K562 (cell line): ENCODE results near the gene STT3B. TPM values are rescaled to one million over a fixed set of nuclear protein-coding genes. Genes with fewer than 3 reads are reported as not detected.

Experiments
- ATF1 ChIP-seq, 2 experiments: fragments of 450-650 bp in 1 of 2; IDR thresholded peaks; 2 replicates each; pipeline ENCODE4 v1.6.1; 2016; ENCODE audit warnings: missing compliant biosample characterization in 1 of 2, missing genetic modification characterization in 1 of 2
- CCNT2 ChIP-seq: IDR thresholded peaks from 2 replicates; pipeline ENCODE4 v1.6.1; 2011; ENCODE audit warnings: borderline replicate concordance, low read depth, mild to moderate bottlenecking, moderate library complexity, mixed read lengths, low read length; ENCODE audit not compliant: insufficient read length; ENCODE audit errors: extremely low read depth
- DMBX1 ChIP-seq: fragments of 250-450 bp; sonication (Bioruptor Pico); IDR thresholded peaks from 2 replicates; pipeline ENCODE4 v1.8.0; 2022; ENCODE audit warnings: inconsistent platforms, mild to moderate bottlenecking, moderate library complexity, borderline replicate concordance
- FOXJ3 ChIP-seq: sonication (generic); formaldehyde crosslinking; IDR thresholded peaks from 2 replicates; pipeline ENCODE4 v1.4.0; 2020; ENCODE audit warnings: mild to moderate bottlenecking, missing genetic modification reagents
- HNRNPK ChIP-seq: fragments of 200-400 bp; formaldehyde crosslinking; IDR thresholded peaks from one replicate; pipeline ENCODE4 v1.6.1; 2018; ENCODE audit warnings: mild to moderate bottlenecking, low read depth, low read length; ENCODE audit not compliant: poor library complexity, severe bottlenecking
- HNRNPUL1 ChIP-seq: fragments of 200-400 bp; formaldehyde crosslinking; IDR thresholded peaks from 2 replicates; pipeline ENCODE4 v1.6.1; 2017; ENCODE audit warnings: low read length
- PRPF4 ChIP-seq: fragments of 200-400 bp; formaldehyde crosslinking; IDR thresholded peaks from one replicate; pipeline ENCODE4 v1.6.1; 2017; ENCODE audit warnings: low read length, low read depth, mild to moderate bottlenecking; ENCODE audit not compliant: insufficient read depth, poor library complexity, severe bottlenecking
- RBM34 ChIP-seq: fragments of 200-400 bp; formaldehyde crosslinking; IDR thresholded peaks from 2 replicates; pipeline ENCODE4 v1.6.1; 2018; ENCODE audit warnings: low read length, borderline replicate concordance; ENCODE audit not compliant: insufficient read depth
- SIN3A ChIP-seq, 2 experiments: fragments of 150-350 bp in 1 of 2; IDR thresholded peaks; 2 replicates each; pipeline ENCODE4 v1.6.1; 2011 to 2016; ENCODE audit warnings: borderline replicate concordance in 2 of 2, low read depth in 2 of 2, low read length in 2 of 2, mild to moderate bottlenecking in 2 of 2, moderate library complexity in 2 of 2; ENCODE audit not compliant: control insufficient read depth in 1 of 2
- TAF1 ChIP-seq: IDR thresholded peaks from 2 replicates; pipeline ENCODE4 v1.6.1; 2011; ENCODE audit warnings: mild to moderate bottlenecking, low read length, moderate library complexity; ENCODE audit not compliant: insufficient read depth, control insufficient read depth, severe bottlenecking; ENCODE audit errors: extremely low read depth
- YY1 ChIP-seq, 3 experiments: IDR thresholded peaks; 2 replicates each; pipeline ENCODE4 v1.6.1; 2011; ENCODE audit warnings: low read length in 2 of 3, mild to moderate bottlenecking in 2 of 3, moderate library complexity in 2 of 3, borderline replicate concordance in 1 of 3, control low read depth in 1 of 3, low read depth in 1 of 3; ENCODE audit not compliant: insufficient read depth in 3 of 3, insufficient replicate concordance in 2 of 3, control insufficient read depth in 1 of 3, insufficient read length in 1 of 3; ENCODE audit errors: extremely low read depth in 1 of 3
- ZBTB1 ChIP-seq: sonication (generic); formaldehyde crosslinking; IDR thresholded peaks from 2 replicates; pipeline ENCODE4 v1.8.1; 2023; ENCODE audit warnings: missing genetic modification reagents, low read depth, mild to moderate bottlenecking, borderline replicate concordance
- ZNF217 ChIP-seq: sonication (generic); formaldehyde crosslinking; IDR thresholded peaks from 2 replicates; pipeline ENCODE4 v1.8.0; 2022; ENCODE audit warnings: mild to moderate bottlenecking, missing genetic modification reagents
- ZNF398 ChIP-seq: fragments of 250-450 bp; sonication (Bioruptor Pico); IDR thresholded peaks from 2 replicates; pipeline ENCODE4 v1.8.0; 2021; ENCODE audit warnings: moderate library complexity, mild to moderate bottlenecking, inconsistent platforms
- ZNF696 ChIP-seq: fragments of 250-450 bp; sonication (Bioruptor Pico); conservative IDR thresholded peaks from 2 replicates; pipeline ENCODE4 v1.4.0; 2020; ENCODE audit warnings: mild to moderate bottlenecking, moderate library complexity
- ZNF778 ChIP-seq: fragments of 450-650 bp; formaldehyde crosslinking; IDR thresholded peaks from 2 replicates; pipeline ENCODE4 v1.4.0; 2020; ENCODE audit warnings: mild to moderate bottlenecking, moderate library complexity
- polyA plus RNA-seq, 8 experiments: library from polyadenylated mRNA; depleted of rRNA in 4 of 8; stranded (reverse) in 5 of 8; unstranded in 3 of 8; fragments of >200 nt; fragmentation: Nextera tagmentation in 2 of 8; fragmentation: Illumina TruSeq in 1 of 8; extraction: Ambion mirVana in 2 of 8; extraction: Trizol in 1 of 8; gene quantifications; 2 replicates each; pipeline versions ENCODE4 v1.2.1 to v1.2.3, GENCODE V29; 2011 to 2014; ENCODE audit warnings: inconsistent platforms in 1 of 8, missing spikeins in 1 of 8
- total RNA-seq, 7 experiments: library from RNA; depleted of rRNA in 6 of 7; stranded (reverse); fragments of >200 nt in 6 of 7; fragmentation: Illumina TruSeq in 2 of 7; extraction: Trizol in 2 of 7; gene quantifications; 2 replicates each; pipeline versions ENCODE4 v1.2.1 to v1.2.3, GENCODE V29; 2011 to 2021; ENCODE audit warnings: low replicate concordance in 1 of 7
- TF ChIP-seq, protein P1 (sequence below): fragments of 450-650 bp; IDR thresholded peaks from 2 replicates; pipeline ENCODE4 v1.6.1; 2017; ENCODE audit warnings: antibody characterized with exemption
- TF ChIP-seq, protein P2 (sequence below), 2 experiments: IDR thresholded peaks; 2 replicates each; pipeline ENCODE4 v1.6.1; 2012; ENCODE audit warnings: improper control_type of control experiment in 2 of 2, low read depth in 2 of 2, low read length in 2 of 2, borderline replicate concordance in 1 of 2

The STT3B gene
- total and polyA plus RNA-seq, 9 of the 15 experiments (the other 6 are each of a cell fraction or from before 2014, with no cell fraction given) = 22.4 to 147 (median 100) TPM

DNA sequence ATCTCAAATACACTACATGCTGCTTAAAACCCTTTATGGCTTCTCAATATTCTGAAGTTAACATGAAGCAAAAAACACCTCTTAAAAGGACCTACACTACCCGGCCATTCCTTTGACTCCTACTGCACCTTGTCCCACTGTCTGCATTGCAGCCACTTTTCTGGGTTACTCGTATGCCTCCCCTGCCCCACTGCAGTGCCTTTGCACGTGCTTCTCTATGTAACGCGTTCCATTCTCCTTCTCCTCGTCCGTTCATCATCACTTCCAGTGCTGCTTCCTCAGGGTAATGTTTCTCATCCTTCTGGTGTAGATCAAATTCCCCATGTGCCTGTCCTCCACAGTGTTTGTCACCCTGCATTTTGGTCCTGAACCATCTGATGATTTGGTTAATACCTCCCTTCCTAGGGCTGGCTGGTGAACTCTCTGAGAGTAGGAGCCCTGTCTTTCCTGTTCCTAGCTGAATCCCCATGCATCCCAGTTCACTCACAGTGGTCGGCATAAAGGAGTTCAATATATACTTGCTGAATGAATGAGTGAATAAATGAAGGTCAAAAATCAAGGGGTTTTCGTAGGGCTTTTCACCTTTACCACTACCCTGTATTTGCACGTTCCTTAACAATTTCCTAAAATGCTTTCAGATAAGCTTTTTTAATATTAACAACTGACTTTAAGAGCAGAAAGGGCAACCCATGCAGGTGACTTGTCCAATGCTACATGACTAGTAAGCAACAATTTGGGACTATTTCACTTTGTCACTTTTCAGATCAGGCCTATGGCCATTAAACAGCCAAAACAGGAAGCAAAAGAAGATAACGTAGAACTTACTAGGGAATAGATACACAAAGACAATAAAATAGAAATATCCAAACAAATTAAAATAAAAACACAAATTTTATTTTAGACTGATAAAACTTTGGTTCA is 2.4 kb upstream of the STT3B start (continued):
- no peak for TF ChIP-seq SIN3A (IDR thresholded peaks at IDR 0.05; ENCODE audit: borderline replicate concordance in 2 of 2, control insufficient read depth in 1 of 2, low read depth in 2 of 2, low read length in 2 of 2)
- no peak for TF ChIP-seq ZNF778
- TF ChIP-seq ZBTB1 (CRISPR knock-in tag) = no peak
- peak; percentile 17 for TF ChIP-seq TAF1
- no peak for TF ChIP-seq CCNT2
- no peak for TF ChIP-seq ZNF696 (CRISPR knock-in tag)
- TF ChIP-seq ZNF398 (CRISPR knock-in tag) = no peak
- no peak for TF ChIP-seq HNRNPK
- TF ChIP-seq, protein P1, sequence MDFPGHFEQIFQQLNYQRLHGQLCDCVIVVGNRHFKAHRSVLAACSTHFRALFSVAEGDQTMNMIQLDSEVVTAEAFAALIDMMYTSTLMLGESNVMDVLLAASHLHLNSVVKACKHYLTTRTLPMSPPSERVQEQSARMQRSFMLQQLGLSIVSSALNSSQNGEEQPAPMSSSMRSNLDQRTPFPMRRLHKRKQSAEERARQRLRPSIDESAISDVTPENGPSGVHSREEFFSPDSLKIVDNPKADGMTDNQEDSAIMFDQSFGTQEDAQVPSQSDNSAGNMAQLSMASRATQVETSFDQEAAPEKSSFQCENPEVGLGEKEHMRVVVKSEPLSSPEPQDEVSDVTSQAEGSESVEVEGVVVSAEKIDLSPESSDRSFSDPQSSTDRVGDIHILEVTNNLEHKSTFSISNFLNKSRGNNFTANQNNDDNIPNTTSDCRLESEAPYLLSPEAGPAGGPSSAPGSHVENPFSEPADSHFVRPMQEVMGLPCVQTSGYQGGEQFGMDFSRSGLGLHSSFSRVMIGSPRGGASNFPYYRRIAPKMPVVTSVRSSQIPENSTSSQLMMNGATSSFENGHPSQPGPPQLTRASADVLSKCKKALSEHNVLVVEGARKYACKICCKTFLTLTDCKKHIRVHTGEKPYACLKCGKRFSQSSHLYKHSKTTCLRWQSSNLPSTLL = no peak
- no peak for TF ChIP-seq PRPF4
- no peak for TF ChIP-seq ATF1 (CRISPR knock-in tag; IDR thresholded peaks at IDR 0.05)
- no peak for TF ChIP-seq ATF1 (tag; IDR thresholded peaks at IDR 0.05)
- TF ChIP-seq YY1 (IDR thresholded peaks at IDR 0.05; ENCODE audit: borderline replicate concordance in 1 of 3, control insufficient read depth in 1 of 3, extremely low read depth in 1 of 3, insufficient read depth in 3 of 3, insufficient read length in 1 of 3, insufficient replicate concordance in 2 of 3, low read depth in 1 of 3, low read length in 2 of 3) = no peak
- no peak for TF ChIP-seq RBM34
- no peak for TF ChIP-seq HNRNPUL1
- no peak for TF ChIP-seq ZNF217 (CRISPR knock-in tag)
- TF ChIP-seq DMBX1 = no peak
- TF ChIP-seq FOXJ3 (CRISPR knock-in tag) = no peak
- TF ChIP-seq, protein P2, sequence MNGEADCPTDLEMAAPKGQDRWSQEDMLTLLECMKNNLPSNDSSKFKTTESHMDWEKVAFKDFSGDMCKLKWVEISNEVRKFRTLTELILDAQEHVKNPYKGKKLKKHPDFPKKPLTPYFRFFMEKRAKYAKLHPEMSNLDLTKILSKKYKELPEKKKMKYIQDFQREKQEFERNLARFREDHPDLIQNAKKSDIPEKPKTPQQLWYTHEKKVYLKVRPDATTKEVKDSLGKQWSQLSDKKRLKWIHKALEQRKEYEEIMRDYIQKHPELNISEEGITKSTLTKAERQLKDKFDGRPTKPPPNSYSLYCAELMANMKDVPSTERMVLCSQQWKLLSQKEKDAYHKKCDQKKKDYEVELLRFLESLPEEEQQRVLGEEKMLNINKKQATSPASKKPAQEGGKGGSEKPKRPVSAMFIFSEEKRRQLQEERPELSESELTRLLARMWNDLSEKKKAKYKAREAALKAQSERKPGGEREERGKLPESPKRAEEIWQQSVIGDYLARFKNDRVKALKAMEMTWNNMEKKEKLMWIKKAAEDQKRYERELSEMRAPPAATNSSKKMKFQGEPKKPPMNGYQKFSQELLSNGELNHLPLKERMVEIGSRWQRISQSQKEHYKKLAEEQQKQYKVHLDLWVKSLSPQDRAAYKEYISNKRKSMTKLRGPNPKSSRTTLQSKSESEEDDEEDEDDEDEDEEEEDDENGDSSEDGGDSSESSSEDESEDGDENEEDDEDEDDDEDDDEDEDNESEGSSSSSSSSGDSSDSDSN (IDR thresholded peaks at IDR 0.05; ENCODE audit: borderline replicate concordance in 1 of 2, low read depth in 2 of 2, low read length in 2 of 2) = no peak
